Measurements from ENCODE around the gene SLC13A2.

The SLC13A2 gene

DNA sequence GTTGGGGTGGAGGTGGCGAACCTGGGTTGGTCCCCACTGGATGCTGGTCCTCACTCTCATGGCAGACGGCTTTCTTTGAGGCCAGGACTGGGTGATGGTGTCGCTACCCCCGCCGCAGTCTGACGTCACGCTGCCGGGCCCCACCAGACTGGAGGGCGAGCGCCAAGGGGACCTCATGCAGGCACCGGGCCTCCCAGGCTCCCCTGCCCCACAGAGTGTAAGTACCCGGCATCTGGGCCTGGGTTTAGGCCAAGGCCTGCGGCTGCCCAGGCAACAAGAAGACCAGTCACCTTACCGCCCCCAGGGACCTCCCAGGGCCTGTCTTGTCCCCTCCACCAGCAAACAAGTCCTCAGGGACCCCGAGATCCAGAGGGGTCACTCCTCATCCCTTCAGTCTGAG lies 50.4 kb downstream of the SLC13A2 start:
- DNase-seq (ENCODE audit: insufficient read length, low spot score) (no peak), FAIRE-seq (no peak)
- no peak for TF ChIP-seq POLR2A (IDR thresholded peaks at IDR 0.05; ENCODE audit: low read depth, low read length)

DNA sequence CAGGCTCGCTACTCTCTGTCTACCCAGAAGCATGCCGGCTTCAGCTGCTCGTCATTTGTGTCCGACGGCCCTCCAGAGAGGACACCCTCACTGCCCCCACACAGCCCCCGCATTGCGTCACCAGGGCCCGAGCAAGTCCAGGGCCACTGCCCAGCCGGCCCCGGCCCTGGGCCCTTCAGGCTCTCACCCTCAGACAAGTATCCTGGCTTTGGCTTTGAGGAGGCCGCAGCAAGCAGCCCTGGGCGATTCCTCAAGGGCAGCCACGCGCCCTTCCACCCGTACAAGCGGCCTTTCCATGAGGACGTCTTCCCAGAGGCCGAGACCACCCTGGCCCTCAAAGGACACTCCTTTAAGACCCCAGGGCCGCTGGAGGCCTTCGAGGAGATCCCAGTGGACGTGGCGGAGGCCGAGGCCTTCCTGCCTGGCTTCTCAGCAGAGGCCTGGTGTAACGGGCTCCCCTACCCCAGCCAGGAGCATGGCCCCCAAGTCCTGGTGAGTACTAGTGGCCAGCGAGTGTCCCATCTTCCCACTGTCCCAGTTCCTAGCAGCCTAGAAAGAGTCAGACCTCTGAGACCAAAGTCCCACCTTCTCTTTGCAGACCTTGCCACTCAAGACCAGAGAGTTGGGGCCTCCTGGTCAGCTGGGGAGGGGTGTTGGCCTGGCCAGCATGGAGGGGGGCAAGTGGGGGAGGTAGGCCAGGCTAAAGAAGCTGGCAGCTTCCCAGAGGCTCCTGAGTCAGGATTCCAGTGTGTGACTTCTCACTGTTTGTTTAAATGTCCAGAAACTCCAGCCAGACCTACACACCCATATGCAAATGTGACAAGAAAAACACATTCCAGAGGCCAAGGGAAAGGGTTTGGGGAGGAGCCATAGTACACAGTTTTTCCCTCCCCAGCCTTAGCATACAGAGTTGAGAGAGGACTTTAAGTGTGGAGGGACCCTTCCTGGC lies 51.3 kb downstream of the SLC13A2 start:
- TF ChIP-seq POLR2A (IDR thresholded peaks at IDR 0.05; ENCODE audit: low read depth, low read length): no peak
- DNase-seq (ENCODE audit: insufficient read length, low spot score) (peak; percentile 65), FAIRE-seq (no peak)

DNA sequence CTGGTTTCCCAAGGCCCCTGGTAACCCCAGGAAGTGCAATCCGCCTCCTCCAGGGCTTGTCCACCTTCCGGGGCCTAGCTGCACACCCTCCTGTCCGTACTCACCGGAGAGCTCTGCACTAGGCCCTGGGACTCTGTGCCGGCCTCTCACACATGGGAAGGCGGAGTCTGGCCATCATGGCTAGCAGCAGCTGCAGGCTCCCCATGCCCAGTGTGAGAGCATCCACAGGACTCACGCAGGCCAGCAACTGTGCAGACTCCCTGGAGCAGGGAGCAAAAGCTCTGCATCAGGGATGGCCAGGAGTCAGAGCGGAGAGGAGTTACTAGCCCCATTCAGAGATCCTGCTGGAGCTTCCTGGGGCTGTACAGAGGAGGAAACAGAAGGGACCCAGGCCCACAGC lies 52.9 kb downstream of the SLC13A2 start:
- DNase-seq (ENCODE audit: insufficient read length, low spot score) (no peak), FAIRE-seq (no peak)
- TF ChIP-seq POLR2A (IDR thresholded peaks at IDR 0.05; ENCODE audit: low read depth, low read length): no peak

DNA sequence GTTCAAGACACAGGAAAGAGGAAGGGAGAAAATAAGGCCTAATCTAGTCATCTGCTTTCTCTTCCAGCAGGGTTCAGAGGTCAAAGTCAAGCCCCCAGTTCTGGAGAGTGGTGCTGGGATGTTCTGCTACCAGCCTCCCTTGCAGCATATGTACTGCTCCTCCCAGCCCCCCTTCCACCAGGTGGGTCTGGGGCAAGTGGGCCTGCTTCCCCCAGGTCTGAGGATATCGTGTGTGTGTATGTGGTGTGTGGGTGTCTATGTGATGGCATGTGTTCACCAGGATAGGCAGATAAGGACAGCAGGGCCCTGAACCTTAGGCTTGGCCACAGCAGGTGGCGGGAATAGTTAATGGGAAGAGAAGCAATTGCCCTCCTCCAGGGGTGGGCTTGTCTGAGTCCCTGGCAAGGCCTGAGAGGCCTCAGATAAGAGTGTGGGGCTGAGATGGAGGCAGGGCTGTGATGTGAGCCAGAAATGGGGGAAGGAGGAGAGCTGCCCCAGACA lies 53.8 kb downstream of the SLC13A2 start:
- FAIRE-seq (no peak), DNase-seq (ENCODE audit: insufficient read length, low spot score) (no peak)
- TF ChIP-seq POLR2A (IDR thresholded peaks at IDR 0.05; ENCODE audit: low read depth, low read length): no peak

DNA sequence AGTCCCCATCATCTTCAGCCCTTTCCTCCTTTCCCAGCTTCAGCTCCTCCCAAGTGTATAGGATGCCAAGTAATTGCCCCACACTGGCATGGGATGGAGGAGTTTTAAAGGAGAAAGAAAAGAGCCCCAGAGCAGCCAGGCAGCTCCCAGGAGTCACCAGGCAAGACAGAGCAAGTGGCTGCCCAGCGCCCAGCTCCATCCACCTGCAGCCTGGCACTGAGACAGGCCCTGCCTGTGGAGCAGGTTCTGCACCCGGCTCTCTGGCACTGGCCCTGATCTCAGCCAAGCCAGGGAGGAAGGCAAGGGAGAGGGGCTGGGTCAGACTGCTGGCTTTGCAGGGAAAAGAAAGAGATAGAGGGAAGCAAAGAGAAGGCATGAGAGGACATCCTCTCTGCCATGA lies 54.4 kb downstream of the SLC13A2 start:
- FAIRE-seq (no peak), DNase-seq (ENCODE audit: insufficient read length, low spot score) (no peak)
- TF ChIP-seq POLR2A (IDR thresholded peaks at IDR 0.05; ENCODE audit: low read depth, low read length): no peak

DNA sequence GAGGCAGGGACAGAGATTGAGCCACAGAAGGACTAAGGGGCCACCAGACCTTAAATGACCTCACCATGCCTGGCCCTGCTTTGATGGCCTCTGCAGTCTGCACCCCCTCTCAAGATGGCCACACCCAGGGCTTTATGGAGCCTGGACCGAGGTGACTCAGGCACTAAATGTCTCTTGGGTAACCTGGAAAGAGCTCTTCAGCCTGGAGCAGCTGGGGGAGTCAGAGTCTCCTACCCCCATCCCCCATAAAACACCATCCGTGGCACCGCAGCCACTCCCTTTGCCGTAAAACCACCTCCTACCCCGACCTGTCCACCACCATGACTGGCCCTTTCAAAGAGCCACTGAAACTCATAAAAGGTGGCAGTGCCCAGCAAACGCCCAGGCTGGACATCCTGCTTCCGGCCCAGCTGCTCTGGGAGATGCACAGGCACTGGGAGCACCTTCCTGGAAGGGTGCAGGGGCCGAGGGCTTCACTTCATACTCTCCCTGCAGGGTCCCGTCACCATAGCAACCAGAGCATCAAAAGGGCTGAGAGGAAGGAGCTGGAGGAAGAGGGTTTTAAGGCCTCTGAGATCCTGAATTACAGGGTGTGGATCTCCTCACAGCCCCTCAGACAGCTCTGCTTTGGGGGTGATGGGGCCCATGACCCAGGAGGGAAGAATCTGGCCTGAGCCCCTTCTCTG lies 55.0 kb downstream of the SLC13A2 start:
- TF ChIP-seq POLR2A (IDR thresholded peaks at IDR 0.05; ENCODE audit: low read depth, low read length): no peak
- DNase-seq (ENCODE audit: insufficient read length, low spot score) (no peak), FAIRE-seq (no peak)

DNA sequence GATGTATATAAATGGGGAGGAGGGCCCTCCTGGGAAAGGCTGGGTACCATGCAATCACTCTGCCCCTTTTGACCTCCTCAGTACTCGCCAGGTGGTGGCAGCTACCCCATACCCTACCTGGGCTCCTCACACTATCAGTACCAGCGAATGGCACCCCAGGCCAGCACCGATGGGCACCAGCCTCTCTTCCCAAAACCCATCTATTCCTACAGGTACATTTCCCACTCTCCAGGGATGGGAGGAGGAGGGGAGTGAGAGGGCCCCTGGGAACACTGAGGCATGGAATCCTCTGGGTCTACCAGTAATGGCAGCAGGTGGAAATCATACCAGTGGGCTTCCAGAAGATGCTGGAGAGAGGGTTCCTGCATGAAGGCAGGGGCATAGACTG lies 55.6 kb downstream of the SLC13A2 start:
- no peak for FAIRE-seq
- no peak for DNase-seq (ENCODE audit: insufficient read length, low spot score)
- TF ChIP-seq POLR2A (IDR thresholded peaks at IDR 0.05; ENCODE audit: low read depth, low read length): no peak

DNA sequence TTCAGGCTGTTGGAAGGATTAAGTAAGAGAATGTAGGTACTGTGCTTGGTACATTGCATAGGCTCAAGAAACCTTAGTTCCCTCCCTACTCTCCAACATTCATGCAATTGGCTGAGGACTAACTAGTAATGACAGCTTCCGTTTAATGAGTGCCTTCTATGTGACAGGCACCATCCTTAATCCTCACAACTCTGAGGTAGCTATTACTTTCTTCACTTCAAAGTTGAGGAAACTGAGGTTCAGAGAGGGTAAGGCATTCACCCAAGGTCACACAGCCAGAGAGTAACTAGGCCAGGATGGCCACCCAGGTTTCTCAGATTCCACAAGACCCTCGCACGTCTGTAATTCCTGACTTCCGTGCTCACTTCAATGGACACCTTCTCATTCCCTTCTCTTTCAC lies 56.8 kb downstream of the SLC13A2 start:
- FAIRE-seq: no peak
- TF ChIP-seq POLR2A (IDR thresholded peaks at IDR 0.05; ENCODE audit: low read depth, low read length): no peak
- DNase-seq (ENCODE audit: insufficient read length, low spot score): no peak

DNA sequence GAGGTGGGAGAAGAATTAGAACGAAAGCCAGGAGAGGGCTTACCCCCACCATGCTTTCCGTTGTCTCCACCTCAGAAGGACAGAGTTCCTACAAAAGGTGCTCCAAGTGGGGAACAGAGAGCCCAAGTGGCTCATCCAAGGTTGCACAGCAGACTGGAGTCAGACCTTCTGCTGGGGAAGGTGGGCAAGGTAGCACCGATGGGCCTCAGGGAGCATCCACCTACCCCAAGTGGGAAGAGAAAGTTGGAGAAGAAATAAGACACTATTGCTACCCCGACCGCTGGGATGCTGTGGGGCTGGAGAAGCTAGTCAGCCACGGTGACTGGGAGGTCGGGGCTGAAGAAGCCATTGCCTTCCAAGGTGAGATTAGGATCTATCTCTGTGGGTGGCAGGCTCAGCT lies 57.5 kb downstream of the SLC13A2 start:
- DNase-seq (ENCODE audit: insufficient read length, low spot score) (no peak), FAIRE-seq (no peak)
- no peak for TF ChIP-seq POLR2A (IDR thresholded peaks at IDR 0.05; ENCODE audit: low read depth, low read length)

DNA sequence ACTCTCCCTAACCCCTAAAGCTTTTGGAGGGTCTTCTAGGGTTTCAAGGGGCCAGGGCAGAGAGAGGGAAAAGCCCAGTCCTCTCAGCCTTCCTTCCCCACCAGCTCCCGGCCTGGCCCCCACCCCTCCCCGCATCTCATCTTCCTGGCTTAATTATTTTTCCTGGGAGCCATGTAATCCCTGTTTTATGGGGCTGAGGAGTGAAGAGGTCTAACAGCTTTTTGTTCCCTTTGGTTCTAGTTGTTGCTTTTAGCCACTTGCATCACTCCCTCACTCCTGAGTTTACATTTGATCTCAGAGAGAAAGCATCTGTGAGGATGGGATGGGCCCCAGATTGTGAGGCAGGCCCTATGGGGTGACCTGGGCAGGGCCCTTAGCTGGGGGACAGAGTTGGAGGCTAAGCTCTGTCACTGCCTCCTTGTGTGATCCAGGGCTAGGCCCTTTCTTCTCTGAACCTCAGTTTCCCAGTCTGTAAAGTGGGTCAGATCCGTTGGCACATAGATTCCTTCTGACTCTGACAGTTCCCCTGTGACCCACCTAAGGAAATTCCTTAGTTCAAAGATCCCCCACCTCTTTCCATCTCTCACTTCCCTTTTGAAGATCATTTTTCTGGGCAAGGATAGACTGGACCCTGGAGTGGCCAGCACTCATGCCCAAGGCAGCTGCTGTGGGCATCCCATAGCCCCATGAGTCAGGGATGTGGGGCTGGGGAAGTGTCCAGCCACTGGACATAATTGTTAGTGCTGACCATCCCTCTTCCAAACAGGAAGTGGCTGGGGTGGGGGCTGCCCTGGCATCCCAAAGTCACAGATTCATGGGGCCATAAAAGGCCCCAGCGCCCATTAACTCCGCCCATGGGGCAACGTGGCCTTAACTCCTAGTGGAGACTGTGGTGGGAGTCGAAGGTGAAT lies 58.9 kb downstream of the SLC13A2 start:
- DNase-seq (ENCODE audit: insufficient read length, low spot score) (no peak), FAIRE-seq (no peak)
- TF ChIP-seq POLR2A (IDR thresholded peaks at IDR 0.05; ENCODE audit: low read depth, low read length): no peak

DNA sequence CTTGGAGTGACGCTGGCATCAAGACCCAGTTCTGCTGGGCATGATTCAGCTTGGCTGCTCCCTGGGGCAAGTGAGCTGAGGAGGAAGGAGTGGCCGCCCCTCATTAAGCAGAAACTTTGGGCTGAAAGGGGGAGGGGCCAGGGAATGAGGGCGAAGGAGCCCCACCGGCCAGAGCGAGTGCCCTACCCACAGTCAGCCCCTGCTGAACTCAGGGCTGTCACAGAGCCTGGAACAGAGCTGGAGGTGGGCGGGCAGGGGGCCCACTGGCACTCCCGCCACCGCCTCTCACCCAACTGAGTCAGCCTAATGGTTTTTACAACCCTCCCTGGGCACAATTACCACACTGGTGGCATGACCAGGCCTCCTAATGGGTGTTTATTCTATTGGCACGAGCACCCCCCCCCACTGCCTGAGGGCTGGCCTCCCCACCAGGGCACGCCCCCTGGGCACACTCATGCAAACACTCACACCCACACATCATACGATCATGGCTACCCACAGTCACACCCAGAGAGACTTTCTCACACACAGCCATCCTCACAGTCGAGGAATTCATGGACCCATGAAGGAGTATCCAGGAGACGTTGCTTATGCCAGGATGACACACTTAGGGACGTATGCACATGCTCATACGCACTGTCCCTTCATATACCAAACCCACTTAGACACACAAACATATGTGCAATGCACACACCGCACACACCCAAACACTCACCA lies 59.8 kb downstream of the SLC13A2 start:
- FAIRE-seq (no peak), DNase-seq (ENCODE audit: insufficient read length, low spot score) (no peak)
- TF ChIP-seq POLR2A (IDR thresholded peaks at IDR 0.05; ENCODE audit: low read depth, low read length): no peak

DNA sequence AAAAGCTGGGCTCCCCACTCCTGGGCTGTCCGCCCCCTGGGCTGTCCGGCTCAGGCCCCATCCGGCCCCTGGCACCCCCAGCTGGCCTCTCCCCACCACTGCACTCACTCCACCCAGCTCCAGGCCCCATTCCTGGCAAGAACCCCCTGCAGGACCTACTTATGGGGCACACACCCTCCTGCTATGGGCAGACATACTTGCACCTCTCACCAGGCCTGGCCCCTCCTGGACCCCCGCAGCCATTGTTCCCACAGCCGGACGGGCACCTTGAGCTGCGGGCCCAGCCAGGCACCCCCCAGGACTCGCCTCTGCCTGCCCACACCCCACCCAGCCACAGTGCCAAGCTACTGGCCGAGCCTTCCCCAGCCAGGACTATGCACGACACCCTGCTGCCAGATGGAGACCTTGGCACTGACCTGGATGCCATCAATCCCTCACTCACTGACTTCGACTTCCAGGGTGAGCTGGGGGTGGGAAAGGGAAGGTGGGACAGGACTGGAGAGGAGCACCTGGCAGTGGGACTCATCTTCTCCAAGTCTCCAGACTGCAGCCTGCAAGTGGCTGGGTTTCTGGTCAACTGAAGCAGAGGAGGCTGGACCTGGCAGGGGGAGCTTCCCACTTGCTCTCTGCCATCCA lies 61.4 kb downstream of the SLC13A2 start:
- FAIRE-seq: no peak
- no peak for TF ChIP-seq POLR2A (IDR thresholded peaks at IDR 0.05; ENCODE audit: low read depth, low read length)

More for the DNA sequence above, 61.4 kb downstream of the SLC13A2 start:
- DNase-seq (ENCODE audit: insufficient read length, low spot score): no peak

Data from H54 (cell line).